HG03108 (cell line): Measurements from ENCODE around the gene GRID1.
"Not testable (repeated sequence)": the region's sequence is repeated elsewhere in the genome, so short reads cannot be mapped to it uniquely, and the experiment has no call there.

ENCODE experiments used
- ATAC-seq: cut with Tn5 transposase; IDR thresholded peaks from one replicate; pipeline ENCODE4 v1.9.1; 2021; ENCODE audit warnings: moderate library complexity; ENCODE audit not compliant: unreplicated experiment

Gene GRID1

GRCh38 chr10:85699066-85699465, 667.5 kb downstream of the GRID1 start:
- not testable (repeated sequence) for ATAC-seq

- ATAC-seq = no peak
Observed at GRCh38 chr10:85696893-85697292, 669.7 kb downstream of the GRID1 start.

- no peak for ATAC-seq
Observed at GRCh38 chr10:85682621-85683020, 684.0 kb downstream of the GRID1 start.

GRCh38 chr10:85679710-85680109, 686.9 kb downstream of the GRID1 start:
- ATAC-seq = no peak

- ATAC-seq = no peak
Observed at GRCh38 chr10:85679061-85679460, 687.5 kb downstream of the GRID1 start.

DNA sequence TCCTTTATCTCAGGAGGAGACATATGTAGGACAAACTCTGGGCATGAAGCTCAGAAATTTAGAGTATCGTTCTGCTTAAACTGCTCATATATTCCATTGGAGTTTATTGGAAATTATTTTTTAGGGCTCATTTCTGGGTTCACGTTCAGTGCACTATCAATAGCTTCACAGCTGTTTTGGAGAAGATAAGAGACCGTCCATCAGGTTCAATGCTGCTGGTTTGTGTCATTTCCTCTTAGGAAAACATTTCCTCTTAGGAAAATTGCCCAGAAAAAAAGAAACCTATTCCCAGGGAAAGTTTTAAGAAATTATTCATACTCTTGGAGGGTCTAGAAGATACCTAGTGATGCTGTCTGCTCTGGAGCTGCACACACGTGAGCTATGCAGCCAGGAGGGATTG, 691.7 kb downstream of the GRID1 start:
- no peak for ATAC-seq

DNA sequence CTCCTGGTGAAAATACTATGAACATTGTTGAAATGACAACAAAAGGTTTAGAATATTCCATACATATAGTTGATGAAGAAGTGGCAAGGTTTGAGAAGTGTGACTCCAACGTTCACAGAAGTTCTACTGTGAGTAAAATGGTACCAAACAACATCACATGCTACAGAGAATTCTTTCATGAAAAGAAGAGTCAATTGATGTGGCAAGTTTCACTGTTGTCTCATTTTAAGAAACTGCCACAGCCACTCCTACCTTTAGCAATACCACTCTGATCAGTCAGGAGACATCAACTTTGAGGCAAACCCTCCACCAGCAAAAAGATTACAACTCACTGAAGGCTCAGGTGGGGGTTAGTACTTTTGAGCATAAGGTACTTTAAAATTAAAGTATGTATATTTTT, 693.3 kb downstream of the GRID1 start:
- ATAC-seq = no peak

- no peak for ATAC-seq
Observed at GRCh38 chr10:85671530-85671929, 695.1 kb downstream of the GRID1 start.

DNA sequence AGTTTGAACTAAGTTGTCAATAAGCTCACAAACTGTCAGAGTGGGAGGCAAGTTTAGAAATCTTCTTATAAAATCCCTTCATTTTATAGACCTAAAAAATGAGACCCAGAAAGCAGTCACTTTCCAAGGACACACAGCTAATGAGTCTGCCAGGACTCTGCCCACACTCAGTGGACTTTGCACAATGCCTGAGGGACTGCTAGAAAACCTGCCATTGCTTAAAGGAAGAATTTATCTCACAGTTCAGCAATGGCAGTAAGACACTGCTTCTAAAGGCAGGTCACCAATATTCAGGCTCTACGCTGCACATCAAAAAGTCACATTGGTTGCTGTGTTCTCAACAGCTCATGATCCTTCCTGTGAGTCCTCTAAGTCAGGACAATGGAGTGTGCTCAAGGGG, 698.1 kb downstream of the GRID1 start:
- no peak for ATAC-seq

GRCh38 chr10:85667638-85668233, 698.9 kb downstream of the GRID1 start:
- no peak for ATAC-seq

GRCh38 chr10:85666987-85667386, 699.6 kb downstream of the GRID1 start:
- no peak for ATAC-seq

GRCh38 chr10:85666102-85666501, 700.5 kb downstream of the GRID1 start:
- ATAC-seq = no peak

- ATAC-seq = no peak
Observed at GRCh38 chr10:85665681-85666080, 700.9 kb downstream of the GRID1 start.

DNA sequence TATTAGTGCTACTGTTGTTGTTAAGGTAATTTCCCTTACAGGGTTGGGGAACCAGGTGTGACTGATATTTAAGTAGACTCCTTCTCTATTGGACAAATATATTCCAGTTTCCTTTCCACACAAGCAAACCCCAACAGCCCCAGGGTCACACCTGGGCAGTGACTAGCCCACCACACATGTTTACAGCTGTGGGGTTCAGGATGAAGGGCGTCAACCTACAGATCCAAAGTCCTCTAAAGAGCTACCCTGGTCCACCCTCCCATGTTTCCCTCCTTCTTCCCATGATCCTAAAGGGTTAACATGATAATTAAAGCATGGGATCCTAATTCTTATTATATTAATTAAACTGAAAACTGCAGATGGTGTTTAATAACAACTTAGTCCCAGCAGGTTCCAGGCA, 701.5 kb downstream of the GRID1 start:
- ATAC-seq = no peak

- no peak for ATAC-seq
Observed at GRCh38 chr10:85661123-85661522, 705.5 kb downstream of the GRID1 start.

DNA sequence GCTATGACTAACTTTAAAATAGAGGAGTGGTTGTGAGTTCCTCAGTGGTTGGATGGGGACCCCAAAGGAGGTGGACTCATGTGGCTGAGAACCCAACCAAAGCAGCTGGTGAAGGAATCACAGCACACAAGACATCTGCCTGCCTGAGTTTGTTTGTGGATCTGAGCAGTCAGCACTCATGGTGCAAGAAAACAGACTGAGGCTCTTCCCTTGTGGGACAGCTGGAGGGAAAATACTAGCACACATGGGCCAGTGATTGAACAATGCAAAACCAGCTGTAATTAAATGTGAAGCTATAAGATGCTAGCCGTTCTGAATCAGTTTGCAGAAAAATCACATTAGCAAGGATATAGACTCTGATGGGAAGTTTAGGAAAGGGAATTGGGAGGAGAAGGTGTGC, 707.3 kb downstream of the GRID1 start:
- no peak for ATAC-seq

DNA sequence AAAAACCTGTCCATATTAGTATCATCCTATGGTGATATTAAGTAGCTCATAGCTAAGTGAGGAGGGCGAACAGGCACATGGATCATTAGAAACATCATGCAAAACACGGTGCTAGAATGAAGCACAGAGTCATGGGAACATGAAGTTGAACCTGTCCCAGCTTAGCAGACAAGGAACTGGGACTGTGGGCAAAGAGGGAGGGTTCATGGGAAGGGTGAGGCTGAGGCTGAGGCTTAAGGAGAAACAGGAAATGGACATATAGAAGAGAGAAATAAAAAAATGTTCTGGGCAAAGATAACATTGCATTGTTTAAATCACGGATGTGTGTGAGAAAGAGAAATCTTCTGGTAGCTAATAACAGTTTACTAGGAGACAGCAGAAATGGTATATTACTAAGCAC, 708.1 kb downstream of the GRID1 start:
- no peak for ATAC-seq

DNA sequence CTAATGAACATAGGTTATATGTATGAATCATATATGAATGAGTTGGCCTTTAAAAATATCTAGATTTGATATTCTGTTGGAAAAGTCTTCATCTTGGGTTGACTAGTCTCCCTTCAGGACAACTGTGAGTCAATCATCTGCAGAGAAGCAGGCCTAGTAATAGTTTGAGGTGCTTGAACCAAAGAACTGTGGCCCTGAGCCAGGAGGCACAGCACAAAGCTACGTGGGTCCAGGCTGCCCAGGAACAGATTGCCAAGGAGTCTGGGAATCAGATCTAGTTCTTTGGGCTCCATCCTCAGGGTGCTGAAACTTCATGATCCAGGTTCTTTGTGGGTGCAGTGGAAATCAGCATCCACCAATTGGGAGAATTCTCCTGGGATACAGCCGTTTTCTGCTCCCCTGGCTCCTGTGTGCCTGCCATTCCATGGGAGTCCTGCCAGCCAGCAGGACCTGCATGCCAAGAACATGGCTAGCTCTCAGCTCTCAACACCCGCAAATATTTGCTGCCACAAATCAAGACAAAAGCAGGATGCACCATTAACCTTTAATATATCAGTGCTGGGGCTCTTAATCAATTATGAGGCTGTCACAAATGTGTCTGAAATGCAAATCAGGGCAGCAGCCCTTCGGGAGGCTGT, 709.0 kb downstream of the GRID1 start:
- no peak for ATAC-seq

GRCh38 chr10:85655411-85655810, 711.2 kb downstream of the GRID1 start:
- no peak for ATAC-seq

DNA sequence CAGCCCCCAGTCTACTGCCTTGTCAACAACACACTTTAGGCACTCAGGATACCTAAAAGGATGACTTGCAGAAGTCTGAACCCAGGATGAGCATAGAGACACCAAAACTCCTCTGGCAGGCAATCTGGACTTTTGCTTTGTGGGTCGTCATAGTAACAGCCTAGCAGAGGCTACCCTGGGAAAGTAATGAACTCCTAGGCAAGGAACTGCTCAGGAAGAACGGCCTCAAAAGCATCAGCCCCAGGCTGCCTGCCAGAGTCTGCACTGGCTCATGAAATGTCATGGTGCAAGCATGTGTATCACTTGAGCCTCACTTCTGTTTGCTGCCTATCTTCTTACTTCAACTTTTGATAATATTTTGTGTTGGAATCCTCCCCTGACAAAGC, 715.1 kb downstream of the GRID1 start:
- no peak for ATAC-seq

GRCh38 chr10:85650791-85651496, 715.7 kb downstream of the GRID1 start:
- ATAC-seq = no peak

DNA sequence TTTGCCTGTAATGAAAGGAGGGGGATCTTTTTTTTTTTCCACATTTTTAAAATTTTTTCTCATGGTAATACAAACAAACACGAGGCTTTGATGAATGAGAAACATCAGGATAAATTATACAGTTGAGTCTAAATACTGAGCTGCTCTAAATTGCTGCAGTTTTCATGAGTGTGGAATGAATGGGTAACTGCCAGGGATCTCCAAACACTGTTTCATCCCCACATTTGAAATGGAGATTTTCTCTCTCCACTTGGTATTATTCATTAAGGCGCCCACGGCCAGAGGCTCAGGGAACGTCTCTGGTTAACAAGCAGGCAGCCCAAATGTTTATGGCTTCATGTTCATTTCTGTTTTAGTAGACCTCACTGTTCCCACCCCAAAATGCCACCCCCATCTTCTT, 717.1 kb downstream of the GRID1 start:
- no peak for ATAC-seq
